Nucleus accumbens (tissue), 56 donors: Measurements from ENCODE around the gene SPTLC2.
"Not testable (repeated sequence)": the region's sequence is repeated elsewhere in the genome, so short reads cannot be mapped to it uniquely, and the experiment has no call there.

Experiments used
- DNase-seq, 56 donors: peaks; one replicate each; lab custom pipeline; 2025; lab: John Stamatoyannopoulos, UW

SPTLC2 gene

DNA sequence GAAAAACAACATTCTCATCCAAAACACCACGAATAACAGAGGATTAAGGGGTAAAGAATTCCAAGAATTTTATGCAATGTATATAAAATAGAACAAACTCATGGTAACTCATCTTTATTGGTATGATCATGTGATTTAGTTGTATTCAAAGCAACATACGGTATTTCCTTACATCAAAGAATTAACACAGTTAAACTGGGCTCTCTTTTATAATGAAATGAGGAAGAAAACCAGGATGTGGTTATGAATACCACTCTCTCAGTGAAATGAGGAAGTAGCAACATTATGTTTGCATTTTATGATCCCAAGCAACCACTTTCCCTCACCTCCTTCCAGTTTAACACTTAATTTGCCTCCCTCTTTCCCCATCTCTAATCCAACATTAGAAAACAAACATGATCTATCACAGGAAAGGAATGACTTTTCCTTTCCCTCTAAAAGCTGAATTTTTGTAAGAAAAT, 22.9 kb downstream of the SPTLC2 start:
- no peak for DNase-seq

- DNase-seq, result no peak
Measured at GRCh38 chr14:77590845-77591485, 25.5 kb downstream of the SPTLC2 start.

DNA sequence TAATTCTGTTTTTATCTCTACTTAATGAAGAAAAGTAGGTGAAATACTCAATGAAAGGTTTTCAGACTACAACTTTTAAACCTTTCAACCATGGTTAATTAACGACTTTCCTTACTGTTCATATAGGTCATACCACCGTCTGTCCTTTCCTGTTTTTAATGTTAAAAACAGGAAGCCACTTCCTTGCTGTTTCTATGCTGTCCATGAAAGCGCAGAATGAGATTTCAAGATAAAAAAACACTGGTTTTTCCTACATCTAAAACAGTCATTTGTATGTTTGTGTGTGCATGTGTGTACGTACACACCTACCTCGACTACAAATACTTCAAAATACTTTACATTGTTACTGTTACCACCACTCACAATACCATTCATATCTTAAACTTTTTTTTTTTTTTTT, 27.3 kb downstream of the SPTLC2 start:
- no peak for DNase-seq

- DNase-seq, result not testable (repeated sequence)
Measured at GRCh38 chr14:77588411-77589025, 27.9 kb downstream of the SPTLC2 start.

GRCh38 chr14:77585385-77585784, 31.1 kb downstream of the SPTLC2 start:
- no peak for DNase-seq

- DNase-seq, result peak in 30 of 56 donors; percentile 0 to 51 (median 22)
Measured at GRCh38 chr14:77584809-77585208, 31.6 kb downstream of the SPTLC2 start.

DNA sequence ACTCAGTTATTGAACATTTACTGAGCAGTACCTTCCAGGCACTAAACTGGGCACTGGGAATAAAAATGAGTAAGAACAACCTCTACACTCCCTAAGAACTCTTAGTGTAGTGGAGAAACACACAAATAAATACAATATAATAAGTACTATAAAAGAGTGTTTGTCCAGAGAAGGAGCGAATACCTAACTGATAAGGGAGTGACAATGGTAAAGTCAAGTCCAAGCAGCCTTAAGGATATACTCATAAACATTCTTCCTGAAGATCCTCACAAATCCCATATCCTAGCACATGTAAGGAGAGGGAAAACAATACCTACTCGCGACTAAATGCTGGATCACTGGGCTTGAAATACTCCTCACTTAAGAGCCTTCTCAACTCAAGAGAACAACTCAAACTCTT, 32.8 kb downstream of the SPTLC2 start:
- no peak for DNase-seq

DNA sequence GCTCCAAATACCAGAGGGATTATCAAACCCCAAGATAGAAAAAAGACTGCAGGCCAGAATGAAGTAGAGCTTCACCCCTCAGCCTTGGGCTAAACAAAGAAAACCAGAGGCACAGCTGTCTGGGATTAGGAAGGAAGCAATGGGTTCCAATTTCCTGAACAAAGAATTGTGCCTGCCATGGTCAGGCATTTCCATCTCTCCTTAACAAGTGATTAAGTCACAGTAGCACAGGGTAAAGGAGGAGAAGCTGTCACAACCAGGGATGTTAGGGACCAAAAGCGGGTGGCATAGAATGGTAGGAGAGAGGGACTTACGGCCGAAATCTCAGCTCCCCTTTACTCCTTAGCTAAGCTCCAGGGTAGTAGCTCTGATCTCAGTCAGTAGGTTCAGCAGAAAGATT, 33.9 kb downstream of the SPTLC2 start:
- DNase-seq, result no peak

DNA sequence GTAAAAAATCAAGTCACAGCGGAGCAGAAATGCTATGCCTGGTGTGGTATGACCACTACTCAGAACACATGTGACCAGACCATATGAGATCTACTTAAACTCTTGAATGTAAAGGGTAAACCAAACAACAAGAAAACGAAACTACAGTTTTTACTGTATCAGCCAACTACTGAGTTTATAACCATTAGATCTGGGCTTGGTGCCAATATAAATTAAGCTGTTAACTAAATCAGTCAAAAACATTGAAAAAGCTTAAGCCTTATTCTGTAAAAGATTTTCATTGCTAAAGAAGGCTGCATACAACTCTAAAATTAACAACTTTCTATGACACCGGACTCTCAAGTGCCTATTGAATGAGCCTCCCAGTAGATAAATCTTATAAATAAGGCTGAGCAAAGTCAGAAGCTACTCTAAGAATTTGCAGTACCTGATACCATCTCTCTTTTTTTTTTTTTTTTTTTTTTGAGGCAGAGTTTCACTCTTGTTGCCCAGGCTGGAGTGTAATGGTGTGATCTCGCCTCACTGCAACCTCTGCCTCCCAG, 35.4 kb downstream of the SPTLC2 start:
- DNase-seq, result no peak

- no peak for DNase-seq
Measured at GRCh38 chr14:77580477-77580876, 36.0 kb downstream of the SPTLC2 start.

DNA sequence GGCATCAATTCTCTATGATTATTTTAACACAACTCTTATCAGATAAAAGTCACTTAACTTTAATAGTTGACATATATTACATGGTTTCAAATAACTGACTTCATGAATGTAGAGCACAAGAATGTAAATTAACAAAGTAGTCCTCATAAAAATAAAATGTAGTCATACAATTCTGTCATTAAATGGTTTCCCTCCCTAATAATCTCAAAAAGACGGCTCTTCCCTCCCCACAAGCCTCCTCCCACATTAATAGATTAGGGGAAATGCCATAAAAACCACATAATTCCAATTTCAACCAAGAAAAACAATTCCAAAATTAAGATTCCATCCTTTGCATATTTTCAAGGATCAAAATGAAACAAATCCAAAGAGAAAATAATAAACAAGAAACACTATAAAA, 36.7 kb downstream of the SPTLC2 start:
- DNase-seq, result no peak

- DNase-seq, result no peak
Measured at GRCh38 chr14:77579065-77579464, 37.4 kb downstream of the SPTLC2 start.

DNA sequence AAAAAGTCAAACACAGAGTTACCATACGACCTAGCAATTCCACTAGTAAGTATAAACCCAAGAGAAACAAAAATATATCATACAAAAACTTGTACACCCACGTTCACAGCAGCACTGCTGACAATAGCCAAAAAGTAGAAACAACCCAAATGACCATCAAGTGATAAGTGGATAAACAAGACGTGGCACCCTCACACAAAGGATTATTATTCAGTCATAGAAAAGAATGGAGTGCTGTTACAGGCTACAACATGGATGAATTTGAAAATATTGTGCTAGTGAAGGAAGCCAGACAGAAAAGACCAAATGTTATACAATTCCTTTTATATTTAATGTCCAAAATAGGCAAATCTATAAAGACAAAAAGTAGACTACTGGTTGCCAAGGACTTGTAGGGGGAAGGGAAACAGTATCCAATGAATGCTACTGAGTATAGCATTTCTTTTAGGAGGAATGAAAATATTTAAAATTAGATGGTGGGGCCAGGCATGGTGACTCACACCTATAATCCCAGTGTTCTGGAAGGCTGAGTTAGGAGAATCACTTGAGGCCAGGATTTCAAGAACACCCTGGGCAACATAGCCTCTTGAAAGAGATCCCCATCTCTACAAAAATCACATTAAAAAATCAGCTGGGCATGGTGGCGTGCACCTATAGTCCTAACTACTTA, 41.9 kb downstream of the SPTLC2 start:
- DNase-seq, result peak in 1 of 56 donors; percentile 4

DNA sequence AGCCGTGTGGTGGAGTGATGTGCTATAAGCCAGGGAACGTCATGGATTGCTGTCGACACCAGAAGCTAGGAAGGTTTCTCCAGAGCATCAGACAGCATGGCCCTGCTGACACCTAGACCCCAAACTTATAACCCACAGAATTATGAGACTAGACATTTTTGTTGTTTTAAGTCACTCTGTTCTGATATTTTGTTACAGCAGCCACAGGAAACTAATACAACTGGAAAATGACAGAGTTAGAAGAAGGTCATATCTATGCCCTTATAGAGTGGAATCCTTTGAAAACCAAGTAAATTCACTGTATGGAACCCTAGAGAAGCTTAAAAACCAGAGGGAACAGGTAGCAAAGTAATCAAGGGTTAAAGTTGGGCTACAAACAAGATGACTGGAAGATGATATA, 42.5 kb downstream of the SPTLC2 start:
- DNase-seq, result no peak

GRCh38 chr14:77570706-77571268, 45.6 kb downstream of the SPTLC2 start:
- no peak for DNase-seq

DNA sequence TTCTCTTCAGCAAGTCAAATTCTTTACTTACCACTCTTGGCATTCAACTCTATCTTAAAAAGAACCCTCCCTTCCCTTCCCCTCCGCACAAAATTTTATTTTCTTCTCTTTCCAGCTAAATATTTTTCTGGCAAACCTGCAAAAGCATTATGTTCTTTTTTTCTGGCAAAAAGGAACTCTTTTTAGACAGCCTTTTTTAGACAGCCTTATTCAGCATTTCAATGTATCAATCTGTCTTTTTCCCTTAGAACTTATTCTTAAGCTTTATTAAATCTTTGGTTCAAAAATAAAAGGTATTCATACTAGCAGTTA, 50.5 kb downstream of the SPTLC2 start:
- DNase-seq, result no peak

DNA sequence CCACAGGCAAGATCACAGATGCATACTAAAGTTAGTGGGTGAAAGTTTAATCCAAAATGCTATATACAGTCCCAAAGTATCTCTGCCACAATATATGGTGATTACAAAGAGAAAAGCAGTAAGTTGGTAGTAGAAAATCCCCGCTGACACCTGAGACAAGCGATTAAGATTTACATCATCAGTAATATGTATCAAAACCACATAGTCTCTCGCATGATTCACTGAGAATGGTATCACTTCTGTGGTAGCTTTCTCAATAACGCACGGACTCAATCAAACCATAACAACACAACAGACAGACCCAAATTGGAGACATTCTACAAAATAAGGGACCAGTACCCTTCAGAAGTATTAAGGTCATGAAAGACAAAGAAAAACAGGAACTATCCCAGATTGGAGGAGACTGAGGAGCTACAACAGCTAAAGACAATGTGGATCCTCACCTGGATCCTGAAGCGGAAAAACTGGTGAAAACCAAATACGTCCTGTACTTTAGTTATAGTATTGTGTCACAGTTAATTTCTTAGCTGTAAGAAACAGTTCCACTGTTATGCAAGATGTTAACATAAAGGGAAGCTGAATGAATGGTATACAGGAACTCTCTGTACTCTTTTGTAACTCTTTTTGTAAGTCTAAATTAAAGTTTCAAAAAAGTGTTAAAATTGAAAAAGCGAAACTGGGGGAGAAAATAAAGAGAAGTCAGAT, 51.0 kb downstream of the SPTLC2 start:
- DNase-seq, result no peak

DNA sequence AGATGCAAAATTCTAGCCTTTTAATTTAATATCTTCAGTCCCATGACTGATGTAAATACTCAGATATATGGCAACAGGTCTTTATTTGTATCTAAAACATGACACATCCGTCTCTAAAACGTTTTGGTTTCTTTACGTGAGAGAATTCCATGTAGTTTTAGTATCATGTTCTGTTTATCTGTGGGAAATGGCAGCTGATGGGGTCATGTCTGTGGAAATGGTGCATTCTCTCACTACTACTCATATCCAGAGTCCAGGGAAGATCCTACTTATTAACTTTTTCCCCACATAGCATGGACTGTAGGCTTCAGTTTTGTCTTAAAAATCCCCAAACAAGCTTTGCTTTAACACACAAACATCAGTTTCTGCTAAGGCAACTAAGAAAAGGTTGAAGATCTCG, 53.8 kb downstream of the SPTLC2 start:
- DNase-seq, result no peak

DNA sequence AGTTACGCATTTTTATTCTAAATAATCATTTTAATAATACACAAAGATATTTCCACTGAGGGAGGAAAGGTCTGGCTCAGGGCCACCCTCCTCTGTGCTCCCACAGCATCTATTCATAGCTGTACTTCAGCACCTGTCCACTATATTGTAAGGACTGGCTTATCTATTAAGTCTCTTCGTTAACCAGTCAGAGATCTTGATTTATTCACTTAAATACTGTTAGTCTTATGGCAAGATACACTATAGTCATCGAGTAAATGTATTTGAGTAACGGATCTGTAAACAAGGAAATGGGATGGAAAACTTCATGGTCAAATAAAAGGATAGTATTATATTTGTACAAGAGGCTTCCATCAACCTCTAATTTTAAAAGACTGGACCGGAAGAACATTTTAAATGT, 54.6 kb downstream of the SPTLC2 start:
- no peak for DNase-seq

DNA sequence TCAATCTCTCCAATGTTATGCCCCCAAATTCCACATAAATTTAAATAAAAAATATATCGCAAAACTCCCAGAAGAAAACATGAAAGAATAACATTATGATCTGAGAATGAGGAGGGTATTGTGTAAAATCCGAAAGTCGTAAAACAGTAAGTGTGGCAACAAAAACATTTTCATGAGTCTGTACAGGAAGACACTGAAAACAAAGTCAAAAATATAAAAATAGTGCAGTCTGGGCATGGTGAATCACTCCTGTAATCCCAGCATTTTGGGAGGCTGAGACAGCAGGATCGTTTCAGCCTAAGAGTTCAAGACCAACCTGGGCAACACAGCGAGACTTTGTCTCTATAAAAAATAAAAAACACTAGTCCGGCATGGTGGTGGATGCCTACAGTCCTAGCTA, 57.1 kb downstream of the SPTLC2 start:
- no peak for DNase-seq

- DNase-seq, result no peak
Measured at GRCh38 chr14:77557391-77557790, 59.0 kb downstream of the SPTLC2 start.
